Thyroid gland (tissue), 4 donors: ENCODE measurements around the gene SKIC2. TPM values are rescaled to one million over a fixed set of nuclear protein-coding genes. Genes with fewer than 3 reads are reported as not detected.
A peak's percentile ranks its signal among the peaks of the same experiment; 100 is the strongest.

ENCODE experiments used
- DNase-seq, 2 donors: peaks; one replicate each; pipeline ENCODE4 v3.0.0-alpha.2; 2019
- H3K27ac ChIP-seq, 3 donors: fragments of 200-600 bp; sonication (generic); 1 replicate in 2 of 3; 2 replicates in 1 of 3; pipeline ENCODE4 v1.5.1; 2016 to 2019; ENCODE audit warnings: mild to moderate bottlenecking in 1 of 3, moderate library complexity in 1 of 3
- H3K27me3 ChIP-seq: fragments of 200-600 bp; sonication (generic); one replicate; pipeline ENCODE4 v1.5.1; 2019
- H3K36me3 ChIP-seq, 2 donors: fragments of 200-600 bp; sonication (generic); one replicate each; pipeline ENCODE4 v1.5.1; 2016 to 2019
- H3K4me1 ChIP-seq, 2 donors: fragments of 200-600 bp; sonication (generic); one replicate each; pipeline ENCODE4 v1.5.1; 2017 to 2019
- H3K4me3 ChIP-seq, 3 donors: fragments of 200-600 bp; sonication (generic); replicated peaks in 1 of 3; 1 replicate in 2 of 3; 2 replicates in 1 of 3; pipeline ENCODE4 v1.5.1; 2016; ENCODE audit warnings: mild to moderate bottlenecking in 1 of 3
- H3K9me3 ChIP-seq: fragments of 200-600 bp; sonication (generic); one replicate; pipeline ENCODE4 v1.5.1; 2017
- CTCF ChIP-seq, 6 experiments: fragments of 200-600 bp in 3 of 6; fragments of 450-650 bp in 3 of 6; sonication (generic) in 3 of 6; IDR thresholded peaks; one replicate each; pipeline ENCODE4 v1.5.1; 2016 to 2019; ENCODE audit warnings: antibody characterized with exemption in 6 of 6, mild to moderate bottlenecking in 2 of 6, inconsistent platforms in 1 of 6, moderate library complexity in 1 of 6
- POLR2A ChIP-seq, 2 donors: fragments of 450-650 bp; IDR thresholded peaks; one replicate each; pipeline ENCODE4 v1.6.1; 2017; ENCODE audit warnings: antibody characterized with exemption in 2 of 2, mild to moderate bottlenecking in 2 of 2, moderate library complexity in 1 of 2
- WGBS, 2 donors: methylation state at CpG; one replicate each; pipeline ENCODE4 v1.1.5; 2017; 5-methylcytosine and 5-hydroxymethylcytosine counted together
- intact Hi-C: fragments of 100-400 bp; cut with DNase I; formaldehyde crosslinking; loops from one replicate; pipeline ENCODE4 v1.15.1; 2023
- total RNA-seq, 4 donors: library from RNA; depleted of rRNA; stranded (reverse); fragments of >200 nt; gene quantifications; one replicate each; pipeline ENCODE4 v1.2.3, GENCODE V29; 2016

The SKIC2 gene
- total RNA-seq, 4 donors from 2014 or later = 35.1 to 47.1 (median 39.4) TPM

GRCh38 chr6:31968326-31968725 is 9.4 kb downstream of the SKIC2 start:
- Histone ChIP-seq H3K9me3 (no peaks in the 10 kb centered on the region), H3K27ac (no peak overlapping the region), H3K4me3 (no peak overlapping the region), H3K4me1 (peaks cover 8 to 16% of the 10 kb centered on the region in 2 donors), H3K36me3 (peaks cover 46 to 59% of the 10 kb centered on the region in 2 donors), H3K27me3 (no peaks in the 10 kb centered on the region)
- intact Hi-C loops = loop anchor here (10.0 kb wide), 1 partner anchor 294 kb away; no protein-coding TSS in a partner anchor
- no peak for TF ChIP-seq POLR2A (IDR thresholded peaks at IDR 0.05)
- TF ChIP-seq CTCF (IDR thresholded peaks at IDR 0.05) = no peak
- DNase-seq = no peak
- 92 to 96% methylated on average over 10 to 11 of the region's 11 CpGs for WGBS, 2 donors

GRCh38 chr6:31968791-31969711 is 10.1 kb downstream of the SKIC2 start:
- peaks cover 12 to 18% of the 10 kb centered on the region in 2 donors for H3K4me1 ChIP-seq
- no peak overlapping the region for H3K27ac ChIP-seq
- H3K27me3 ChIP-seq = no peaks in the 10 kb centered on the region
- no peak for DNase-seq
- H3K9me3 ChIP-seq = no peaks in the 10 kb centered on the region
- TF ChIP-seq POLR2A (IDR thresholded peaks at IDR 0.05) = no peak
- no peak for TF ChIP-seq CTCF (IDR thresholded peaks at IDR 0.05)
- intact Hi-C loops = loop anchor here (10.0 kb wide), 1 partner anchor 294 kb away; no protein-coding TSS in a partner anchor
- WGBS, 2 donors = 89 to 91% methylated on average over 15 to 23 of the region's 23 CpGs
- no peak overlapping the region for H3K4me3 ChIP-seq
- H3K36me3 ChIP-seq = peaks cover 39 to 52% of the 10 kb centered on the region in 2 donors

- H3K27me3 ChIP-seq = no peaks in the 10 kb centered on the region
- peaks cover 36 to 43% of the 10 kb centered on the region in 2 donors for H3K36me3 ChIP-seq
- DNase-seq = no peak
- peaks cover 12 to 18% of the 10 kb centered on the region in 2 donors for H3K4me1 ChIP-seq
- 85 to 87% methylated on average over 14 to 17 of the region's 17 CpGs for WGBS, 2 donors
- no peak for TF ChIP-seq POLR2A (IDR thresholded peaks at IDR 0.05)
- TF ChIP-seq CTCF (IDR thresholded peaks at IDR 0.05) = no peak
- no peaks in the 10 kb centered on the region for H3K9me3 ChIP-seq
- no peak overlapping the region for H3K27ac ChIP-seq
- H3K4me3 ChIP-seq = no peak overlapping the region
- intact Hi-C loops = loop anchor here (10.0 kb wide), 1 partner anchor 295 kb away; no protein-coding TSS in a partner anchor
Measured at GRCh38 chr6:31969712-31970603, 11.0 kb downstream of the SKIC2 start.

GRCh38 chr6:31970604-31971271 is 11.8 kb downstream of the SKIC2 start:
- intact Hi-C loops = no loop called here
- TF ChIP-seq POLR2A (IDR thresholded peaks at IDR 0.05) (no peak), CTCF (IDR thresholded peaks at IDR 0.05) (no peak)
- 83 to 87% methylated on average over 11 to 15 of the region's 18 CpGs for WGBS, 2 donors
- DNase-seq = no peak
- Histone ChIP-seq H3K27me3 (no peaks in the 10 kb centered on the region), H3K9me3 (no peaks in the 10 kb centered on the region), H3K4me1 (peaks cover 12 to 18% of the 10 kb centered on the region in 2 donors), H3K27ac (peak overlapping the region; percentile 93 to 97 (median 97)), H3K36me3 (peaks cover 36 to 37% of the 10 kb centered on the region in 2 donors), H3K4me3 (peak overlapping the region in 1 of 3 donors; percentile 87)
